ENCODE data around the gene LRRC72. TPM values are rescaled to one million over a fixed set of nuclear protein-coding genes. Genes with fewer than 3 reads are reported as not detected.

Gene LRRC72
- total and polyA plus RNA-seq, 2 experiments from 2014 or later: not detected

- TF ChIP-seq ZNF462 (CRISPR knock-in tag; IDR thresholded peaks at IDR 0.05) (no peak), STAT1 (IDR thresholded peaks at IDR 0.05; ENCODE audit: unreplicated experiment) (no peak)
Observed at GRCh38 chr7:16543456-16543855, 16.8 kb downstream of the LRRC72 start (continued).

- no peak overlapping the region for H3K27ac Mint-ChIP-seq
- TF ChIP-seq EZH2phosphoT487 (IDR thresholded peaks at IDR 0.05; ENCODE audit: unreplicated experiment) (no peak), ZNF114 (CRISPR knock-in tag; IDR thresholded peaks at IDR 0.05) (no peak), STAT1 (IDR thresholded peaks at IDR 0.05; ENCODE audit: unreplicated experiment) (no peak), JUNB (IDR thresholded peaks at IDR 0.05; ENCODE audit: unreplicated experiment) (no peak), CREB1 (CRISPR knock-in tag; IDR thresholded peaks at IDR 0.05; ENCODE audit: low read depth) (no peak), POLR2AphosphoS5 (IDR thresholded peaks at IDR 0.05; ENCODE audit: low read depth) (no peak), CTCF (conservative IDR thresholded peaks at IDR 0.05; ENCODE audit: low read depth in 2 of 2) (no peak), EZH2 (IDR thresholded peaks at IDR 0.05; ENCODE audit: low read depth, unreplicated experiment) (no peak), ETS1 (IDR thresholded peaks at IDR 0.05) (no peak), ZNF331 (CRISPR knock-in tag; IDR thresholded peaks at IDR 0.05; ENCODE audit: low read depth) (no peak), NANOG (IDR thresholded peaks at IDR 0.05; ENCODE audit: borderline replicate concordance) (no peak), REST (IDR thresholded peaks at IDR 0.05; ENCODE audit: unreplicated experiment) (no peak)
Observed at GRCh38 chr7:16546921-16547505, 20.4 kb downstream of the LRRC72 start.

More at GRCh38 chr7:16546921-16547505, 20.4 kb downstream of the LRRC72 start:
- no peaks in the 10 kb centered on the region for H3K36me3 ChIP-seq (ENCODE audit: insufficient read depth)
- no peaks in the 10 kb centered on the region for H3F3A ChIP-seq (replicated peaks; ENCODE audit: low read depth)
- peaks cover 2% of the 10 kb centered on the region; the same call in 1 of the 3 replicates for H3K4me1 Mint-ChIP-seq
- H3K79me2 ChIP-seq (replicated peaks; ENCODE audit: insufficient read depth): no peaks in the 10 kb centered on the region
- H3K9me3 Mint-ChIP-seq: peaks cover 2% of the 10 kb centered on the region; the same call in 2 of the 3 replicates
- no peak overlapping the region for H3K4me2 ChIP-seq
- H3K27me3 Mint-ChIP-seq (ENCODE audit: insufficient read depth, low read depth, poor library complexity): peaks cover 3% of the 10 kb centered on the region
- no peak for DNase-seq (ENCODE audit: low spot score)
- H3K27ac ChIP-seq (ENCODE audit: low read depth): no peak overlapping the region
- no peaks in the 10 kb centered on the region for H3K27me3 ChIP-seq (ENCODE audit: insufficient read depth)
- H3K4me1 ChIP-seq (ENCODE audit: insufficient read depth): no peaks in the 10 kb centered on the region
- H4K20me1 ChIP-seq (replicated peaks; ENCODE audit: insufficient read depth): no peaks in the 10 kb centered on the region
- no peak overlapping the region for H2AFZ ChIP-seq
- no peak overlapping the region for H3K4me3 Mint-ChIP-seq
- no peaks in the 10 kb centered on the region for H3K36me3 Mint-ChIP-seq (ENCODE audit: low read depth)
- H3K9me2 ChIP-seq (ENCODE audit: insufficient read depth): no peaks in the 10 kb centered on the region
- H3K4me3 ChIP-seq: no peak overlapping the region
- ATAC-seq: no peak
